GM21515 (cell line): ENCODE data around the gene COMTD1.

Experiments used
- ATAC-seq: cut with Tn5 transposase; IDR thresholded peaks from one replicate; pipeline ENCODE4 v1.9.1; 2021; ENCODE audit not compliant: unreplicated experiment

The COMTD1 gene

DNA sequence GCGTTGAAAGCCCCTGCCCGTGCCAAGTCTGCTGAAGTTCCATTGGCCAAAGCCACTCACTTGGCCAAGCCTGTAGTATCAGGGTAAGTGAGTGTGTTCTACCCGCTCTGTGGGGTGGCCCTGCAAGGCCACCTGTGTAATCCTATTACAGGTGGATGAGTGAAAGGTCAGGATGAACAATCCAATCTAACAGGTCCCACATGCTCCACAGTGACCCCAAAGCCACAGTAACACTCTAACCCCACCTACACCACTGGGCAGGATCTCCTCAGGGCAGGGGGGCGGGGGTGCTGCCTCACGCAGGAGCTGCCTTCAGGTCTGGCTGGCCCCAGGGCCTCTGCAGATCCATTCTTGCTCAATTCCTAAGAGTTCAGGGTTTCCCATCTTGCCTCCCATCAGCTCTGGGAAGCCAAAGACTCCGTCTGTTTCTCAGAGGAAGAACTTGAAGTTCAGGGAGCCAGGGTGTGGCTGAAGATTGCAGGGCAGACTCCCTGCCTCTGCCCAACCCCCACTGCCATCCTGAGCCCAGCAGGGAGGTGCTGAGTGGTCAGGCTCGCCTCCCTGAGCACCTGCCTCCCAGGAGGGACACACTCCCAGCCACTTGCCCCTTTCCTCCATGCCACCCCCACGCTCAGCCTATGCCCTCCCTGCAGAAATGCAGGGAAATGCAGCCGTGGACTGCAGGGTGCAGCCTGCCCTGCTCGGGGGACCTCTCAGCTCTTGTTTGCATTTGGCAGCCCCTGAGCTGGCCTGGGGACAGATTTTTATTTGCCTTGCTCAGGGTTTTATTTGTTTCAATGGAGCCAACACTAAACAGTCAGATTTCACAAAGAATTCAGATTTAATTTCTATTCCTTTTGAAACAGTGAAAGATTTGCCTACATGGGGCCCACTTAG lies 9.8 kb upstream of the COMTD1 start:
- no peak for ATAC-seq

- ATAC-seq, result no peak
Measured at GRCh38 chr10:75244487-75245353, 9.0 kb upstream of the COMTD1 start.

- ATAC-seq, result no peak
Measured at GRCh38 chr10:75243426-75243825, 7.7 kb upstream of the COMTD1 start.

- ATAC-seq, result no peak
Measured at GRCh38 chr10:75240329-75241076, 4.7 kb upstream of the COMTD1 start.

DNA sequence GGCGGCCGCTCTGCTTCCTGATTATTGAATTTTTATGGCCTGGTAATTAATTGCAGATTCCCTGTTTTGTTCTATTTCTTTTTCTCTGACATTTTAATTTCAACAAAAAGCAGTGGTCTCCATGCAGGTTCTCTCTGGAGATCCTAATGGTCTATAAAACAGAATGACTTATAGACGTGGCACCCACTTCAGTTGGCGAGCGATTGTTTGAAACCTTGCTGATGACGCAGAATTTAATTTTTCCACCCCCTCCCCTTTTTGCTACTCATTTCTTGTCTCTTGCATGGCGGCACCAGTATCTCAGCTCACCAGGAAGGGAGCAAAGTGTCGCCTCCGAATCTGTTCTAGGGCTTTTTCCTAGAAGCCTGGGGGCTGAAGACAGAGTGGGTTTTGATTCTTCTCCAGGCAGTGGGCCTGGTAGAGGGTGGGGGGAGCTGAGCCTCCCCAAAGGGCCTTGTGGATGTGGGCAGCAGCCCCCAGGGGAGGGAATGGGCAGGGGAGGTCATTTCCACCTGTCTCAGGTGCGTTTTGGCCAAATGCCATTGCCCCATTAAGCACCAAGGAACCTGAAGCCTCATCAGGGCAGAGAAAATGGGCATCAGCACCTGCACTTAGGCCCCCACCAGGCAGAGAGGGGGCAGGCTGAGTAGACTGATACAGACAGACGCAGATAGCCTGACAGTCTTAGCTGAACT lies 3.5 kb upstream of the COMTD1 start:
- ATAC-seq, result no peak

DNA sequence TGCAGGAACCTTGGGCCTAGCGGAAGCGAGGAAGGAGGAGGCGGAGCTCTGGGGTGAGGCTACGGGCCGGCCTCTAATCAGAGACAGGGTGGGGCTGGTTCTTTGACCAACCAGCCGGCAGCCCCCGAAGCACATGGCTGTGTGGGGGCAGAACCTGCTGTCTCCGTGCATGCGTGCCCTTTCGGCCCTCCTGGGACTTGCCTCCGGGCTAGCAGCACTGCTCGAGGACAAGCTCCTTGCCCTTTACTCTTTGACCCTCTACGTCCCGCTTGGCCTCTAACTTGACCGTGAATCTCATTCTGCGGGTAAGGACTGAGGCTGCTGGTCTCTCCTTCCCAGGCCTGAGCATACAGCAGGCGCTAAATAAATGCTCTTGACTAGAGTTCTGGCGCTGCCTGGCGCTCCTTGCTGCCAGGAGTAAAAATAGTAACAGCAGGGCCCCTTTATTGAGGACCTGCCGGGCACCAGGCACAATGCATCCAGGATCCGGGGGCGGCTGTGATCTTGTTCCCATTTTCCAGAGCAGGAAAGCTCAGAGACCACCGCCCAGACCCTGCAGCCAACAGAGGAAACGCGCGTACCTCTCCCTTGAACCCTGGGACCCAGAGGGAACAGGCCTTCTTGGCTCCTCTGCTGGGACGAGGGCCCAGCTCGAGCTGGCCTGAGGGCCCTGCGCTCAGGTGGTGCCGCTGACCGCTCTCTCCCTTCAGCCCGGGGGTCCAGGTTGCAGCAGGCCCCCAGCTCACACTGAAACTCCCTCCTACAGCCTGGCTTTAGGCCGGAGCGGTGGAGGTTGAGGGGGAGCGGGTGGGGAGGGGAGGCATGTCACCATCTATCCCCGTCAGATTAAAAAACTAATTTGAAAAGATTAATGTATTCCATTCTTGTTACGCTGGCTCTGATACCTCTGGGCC lies 2.7 kb upstream of the COMTD1 start:
- no peak for ATAC-seq

- no peak for ATAC-seq
Measured at GRCh38 chr10:75236178-75236825, 545 bp upstream of the COMTD1 start.

DNA sequence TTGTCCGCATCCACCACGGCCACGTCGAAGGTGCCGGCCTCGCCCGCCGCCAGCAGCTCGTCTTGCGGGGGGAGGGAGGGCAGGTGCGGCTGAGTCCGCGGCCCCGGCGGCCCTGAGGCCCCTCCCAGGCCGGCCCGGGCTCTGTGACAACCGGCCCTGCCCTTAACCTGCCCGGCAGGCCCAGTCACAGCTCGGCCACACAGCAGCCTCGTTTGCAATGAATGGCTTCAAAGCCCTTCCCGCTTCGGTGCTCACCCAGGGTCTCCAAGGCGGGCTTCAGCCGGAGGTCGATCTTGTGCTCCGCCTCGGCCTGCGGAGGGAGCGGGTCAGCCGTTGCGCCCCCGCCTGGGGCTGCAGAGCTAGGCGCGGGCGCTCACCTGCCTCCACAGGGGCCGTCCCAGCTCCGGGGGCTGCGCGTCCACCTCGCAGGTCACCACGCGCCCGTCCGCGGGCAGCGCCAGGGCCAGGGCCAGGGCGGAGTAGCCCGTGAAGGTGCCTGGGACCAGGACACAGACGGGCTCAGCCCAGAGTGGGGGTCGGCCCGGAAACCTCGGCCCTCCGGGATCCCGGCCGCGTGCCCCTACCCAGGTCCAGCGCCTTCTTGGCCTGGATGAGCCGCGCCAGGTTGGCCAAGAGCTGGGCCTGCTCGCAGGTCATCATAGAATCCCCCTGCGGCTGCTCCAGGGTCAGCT lies 928 bp downstream of the COMTD1 start:
- peak; percentile 5 for ATAC-seq

GRCh38 chr10:75234017-75234682 lies 1.6 kb downstream of the COMTD1 start:
- ATAC-seq, result peak; percentile 50

DNA sequence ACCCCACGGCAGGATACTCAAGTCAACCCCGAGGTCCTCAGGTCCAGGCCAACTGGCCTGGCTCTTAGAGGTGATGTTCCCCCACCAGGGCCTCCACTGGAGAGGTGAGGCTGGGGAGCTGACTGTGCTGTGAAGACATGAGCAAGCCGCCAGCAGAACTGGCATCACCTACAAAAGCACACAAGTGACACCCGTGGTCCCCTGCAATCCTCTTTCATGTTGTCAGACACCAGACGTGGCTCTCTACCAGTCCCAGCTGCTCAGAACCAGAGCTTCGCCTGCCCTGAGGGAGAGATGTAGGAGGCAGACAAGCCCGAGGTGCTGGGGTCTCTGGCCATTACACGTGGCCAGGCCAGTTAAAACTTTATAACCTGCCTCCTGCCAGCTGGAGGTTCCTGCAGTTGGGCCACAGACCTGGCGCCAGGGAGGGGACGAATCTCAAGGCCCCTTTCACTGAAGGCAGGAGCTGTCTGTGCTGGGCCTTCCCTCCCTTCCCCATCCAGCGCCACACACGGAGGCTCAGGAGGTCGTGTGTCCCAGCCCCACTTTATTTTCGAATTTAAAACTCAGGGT lies 2.2 kb downstream of the COMTD1 start:
- ATAC-seq, result no peak

DNA sequence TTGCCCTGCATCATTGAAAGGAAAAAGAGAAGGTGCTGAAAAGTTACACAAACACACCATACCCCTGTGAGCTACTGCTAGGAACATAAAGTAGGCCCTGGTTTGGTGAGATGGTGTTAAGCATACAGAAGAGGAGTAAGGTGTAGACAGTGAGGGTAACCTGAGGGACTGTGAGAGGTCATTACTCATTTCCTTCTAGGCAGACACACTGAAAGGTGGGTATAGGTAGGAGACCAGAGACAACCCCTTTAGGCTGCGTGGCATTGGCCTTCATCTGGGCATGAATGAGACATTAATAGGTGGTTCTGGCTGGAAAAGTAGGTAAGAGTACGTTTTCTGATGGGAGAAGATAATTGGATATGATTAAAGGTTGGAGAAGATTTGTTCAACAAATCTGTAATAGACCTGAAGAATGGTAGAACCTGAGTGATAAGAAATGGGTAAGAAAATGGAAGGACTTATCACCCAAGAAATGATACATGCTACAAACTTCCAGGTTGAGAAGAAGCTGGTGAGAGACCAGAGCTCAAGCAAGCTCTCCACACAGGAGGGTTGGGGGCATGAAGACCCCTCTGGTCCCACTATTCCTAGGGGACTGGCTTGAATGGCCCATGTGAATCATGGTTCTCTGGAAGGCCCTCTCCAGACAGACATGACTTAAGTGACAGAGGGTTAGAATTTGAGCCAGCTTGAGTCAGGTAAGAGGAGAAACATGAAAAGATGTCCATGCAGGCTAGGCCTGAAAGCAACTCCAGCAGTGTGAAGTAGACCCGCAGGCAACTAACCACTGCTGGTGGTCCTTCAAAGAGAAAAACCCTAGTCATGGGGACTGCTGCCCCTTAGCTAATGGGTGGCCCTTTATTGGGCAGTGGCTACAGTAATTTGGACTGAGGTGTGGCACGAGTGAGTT lies 3.8 kb downstream of the COMTD1 start:
- no peak for ATAC-seq

- peak; percentile 40 for ATAC-seq
Measured at GRCh38 chr10:75230600-75231038, 5.1 kb downstream of the COMTD1 start.

- ATAC-seq, result no peak
Measured at GRCh38 chr10:75229971-75230370, 5.8 kb downstream of the COMTD1 start.

DNA sequence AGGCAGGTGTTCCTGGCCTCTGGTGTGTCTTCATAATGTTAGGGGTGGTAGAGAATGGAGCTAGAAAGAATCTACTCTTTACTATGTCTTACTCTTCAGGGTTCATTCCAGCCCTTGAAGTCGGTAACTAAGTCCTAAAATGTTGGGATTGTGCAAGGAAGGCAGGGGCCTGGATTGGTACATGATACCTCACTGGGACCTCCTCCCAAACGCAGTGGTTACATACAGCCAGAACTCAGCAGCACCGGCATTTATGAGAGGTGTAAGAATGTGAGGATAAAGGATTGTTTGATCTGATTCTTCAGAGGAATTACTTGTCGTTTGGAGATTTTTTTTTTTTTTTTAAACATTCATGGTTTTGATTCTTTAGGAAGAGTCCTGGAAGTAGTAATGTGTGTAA lies 6.9 kb downstream of the COMTD1 start:
- ATAC-seq, result no peak

GRCh38 chr10:75228278-75228677 lies 7.5 kb downstream of the COMTD1 start:
- ATAC-seq, result no peak

DNA sequence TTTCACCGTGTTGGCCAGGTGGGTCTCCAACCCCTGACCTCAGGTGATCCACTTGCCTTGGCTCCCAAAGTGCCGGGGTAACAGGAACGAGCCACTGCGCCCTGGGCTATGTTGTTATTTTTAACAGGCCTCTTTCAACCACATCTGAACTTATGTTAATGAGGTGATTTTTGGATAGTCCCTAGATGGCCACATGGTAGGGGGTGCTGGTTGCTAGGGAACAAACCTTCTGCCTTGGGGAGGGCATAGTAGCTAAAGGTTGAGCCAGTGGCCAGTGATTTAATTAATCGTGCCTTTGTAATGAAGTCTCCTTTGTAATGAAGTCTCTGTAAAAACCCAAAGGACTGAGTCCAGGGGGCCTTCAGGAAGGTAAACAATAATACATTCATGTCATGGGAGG lies 9.1 kb downstream of the COMTD1 start:
- ATAC-seq, result no peak

- ATAC-seq, result no peak
Measured at GRCh38 chr10:75226095-75226494, 9.7 kb downstream of the COMTD1 start.
